ENCODE results near the gene TRIOBP.
A peak's percentile ranks its signal among the peaks of the same experiment; 100 is the strongest.

DNA sequence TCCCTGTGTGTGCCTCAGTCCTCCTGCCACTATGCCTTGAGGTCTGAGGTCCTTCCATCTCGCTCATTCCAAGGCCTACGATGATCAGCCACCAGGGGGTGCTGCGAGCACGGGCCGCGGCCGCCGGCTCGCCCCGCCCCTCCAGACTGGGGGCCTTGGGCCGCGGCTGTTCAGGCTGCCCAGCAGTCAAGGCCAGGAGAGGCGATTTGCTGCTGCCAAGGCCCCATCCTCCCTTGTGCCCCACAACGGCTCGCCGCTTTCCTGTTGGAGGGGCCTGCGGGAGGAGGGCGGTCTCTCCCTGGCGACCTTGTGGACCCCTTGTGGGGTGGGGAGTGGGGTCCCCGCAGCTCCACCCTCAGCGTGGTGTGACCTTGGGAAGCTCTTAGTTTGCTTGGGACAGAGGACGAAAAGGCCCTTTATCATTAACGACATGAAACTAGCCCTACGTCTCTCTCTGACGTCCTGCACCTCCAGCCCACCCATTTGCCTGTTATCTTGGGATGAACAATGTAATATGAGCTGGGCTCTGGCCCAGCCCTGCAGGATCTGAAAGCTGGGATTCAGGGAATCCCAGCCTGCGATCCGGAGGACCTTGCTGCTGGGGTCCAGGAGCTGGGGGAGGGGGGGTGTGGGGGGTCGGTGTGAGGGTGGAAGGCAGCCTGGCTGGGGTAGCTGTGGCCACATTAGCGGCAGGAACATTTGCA is 121.0 kb downstream of the TRIOBP start:
- TF ChIP-seq ZSCAN21 (CRISPR knock-in tag; IDR thresholded peaks at IDR 0.05; ENCODE audit: borderline replicate concordance), result peak; percentile 81
- peak in 1 of 2 experiments; percentile 63; a peak in 1 of 4 replicates for TF ChIP-seq POLR2A (IDR thresholded peaks at IDR 0.05; ENCODE audit: insufficient read depth in 1 of 2, low read depth in 2 of 2, low read length in 2 of 2)
